Activated T-cell treated with anti-CD3 and anti-CD28 coated beads for 24 hours (primary cell): ENCODE data around the gene HLF.
A peak's percentile ranks its signal among the peaks of the same experiment; 100 is the strongest.

Source experiments
- DNase-seq: peaks from one replicate; pipeline ENCODE4 v3.0.0-alpha.2; 2020; ENCODE audit warnings: low read depth

The HLF gene, protein sequence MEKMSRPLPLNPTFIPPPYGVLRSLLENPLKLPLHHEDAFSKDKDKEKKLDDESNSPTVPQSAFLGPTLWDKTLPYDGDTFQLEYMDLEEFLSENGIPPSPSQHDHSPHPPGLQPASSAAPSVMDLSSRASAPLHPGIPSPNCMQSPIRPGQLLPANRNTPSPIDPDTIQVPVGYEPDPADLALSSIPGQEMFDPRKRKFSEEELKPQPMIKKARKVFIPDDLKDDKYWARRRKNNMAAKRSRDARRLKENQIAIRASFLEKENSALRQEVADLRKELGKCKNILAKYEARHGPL

DNA sequence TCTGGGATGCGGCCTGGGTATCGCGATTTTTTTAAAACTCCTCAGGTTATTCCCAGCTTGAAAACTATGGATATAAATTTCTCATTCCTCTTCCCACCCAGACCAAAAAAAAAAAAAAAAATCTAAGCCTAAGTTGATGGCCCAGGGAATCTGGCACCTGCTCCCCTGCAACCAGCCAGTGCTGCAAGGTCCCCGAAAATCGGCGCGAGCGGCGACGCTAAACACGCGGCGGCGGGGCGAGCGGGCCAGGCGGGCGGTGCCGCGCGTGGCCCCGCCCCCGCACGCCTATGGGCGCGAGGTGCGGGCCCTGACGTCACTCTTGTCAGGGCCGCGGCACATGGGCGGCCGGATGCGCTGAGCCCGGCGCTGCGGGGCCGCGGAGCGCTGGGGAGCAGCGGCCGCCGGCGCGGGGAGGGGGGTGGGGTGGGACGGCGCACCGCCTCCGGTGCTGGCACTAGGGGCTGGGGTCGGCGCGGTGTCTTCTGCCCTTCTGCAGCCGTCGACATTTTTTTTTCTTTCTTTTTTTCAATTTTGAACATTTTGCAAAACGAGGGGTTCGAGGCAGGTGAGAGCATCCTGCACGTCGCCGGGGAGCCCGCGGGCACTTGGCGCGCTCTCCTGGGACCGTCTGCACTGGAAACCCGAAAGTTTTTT, at the start of gene HLF:
Gene HLF (plus strand): TSS at position 316 of the 654 bp plus-strand sequence. CDS start 525 bp downstream, outside the sequence.
- DNase-seq, result peak; percentile 63

DNA sequence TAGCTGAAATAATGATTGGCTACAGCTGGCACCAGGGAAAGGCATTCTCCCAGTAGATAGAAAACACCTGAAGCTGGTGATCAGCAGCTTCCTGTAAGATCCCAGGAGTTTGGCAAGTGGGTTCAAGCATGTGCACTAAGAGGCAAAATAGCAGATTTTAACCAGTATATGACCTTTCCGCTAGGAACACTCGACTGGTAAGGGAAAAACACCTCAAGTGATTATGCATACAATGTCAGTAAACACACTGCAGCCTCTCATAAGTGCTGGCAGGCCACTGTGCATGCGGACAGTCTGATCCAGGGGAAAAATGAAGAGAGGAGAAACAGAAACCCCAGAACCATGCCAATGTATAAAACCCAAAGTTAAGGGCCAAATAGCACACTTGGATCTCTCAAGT, 49.0 kb upstream of the HLF start:
- DNase-seq, result no peak

DNA sequence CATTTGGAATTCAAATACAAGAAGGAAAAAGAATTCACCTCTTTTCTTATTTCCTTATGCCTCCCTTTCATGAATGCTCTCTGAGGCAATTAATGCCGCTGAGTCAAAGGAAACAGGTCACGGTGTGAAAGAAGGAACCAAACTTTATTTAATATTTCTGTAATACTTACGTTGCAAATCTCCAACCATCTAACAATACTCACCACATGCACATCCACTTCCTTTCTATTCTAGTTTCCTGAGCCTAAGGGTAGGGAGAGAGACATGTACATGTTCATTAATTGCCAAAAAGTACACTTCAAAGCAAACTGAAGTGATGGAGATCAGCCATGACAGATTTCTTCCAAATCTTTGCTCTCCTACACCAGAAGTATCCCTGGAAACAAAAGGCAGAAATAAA, 47.9 kb upstream of the HLF start:
- no peak for DNase-seq

DNA sequence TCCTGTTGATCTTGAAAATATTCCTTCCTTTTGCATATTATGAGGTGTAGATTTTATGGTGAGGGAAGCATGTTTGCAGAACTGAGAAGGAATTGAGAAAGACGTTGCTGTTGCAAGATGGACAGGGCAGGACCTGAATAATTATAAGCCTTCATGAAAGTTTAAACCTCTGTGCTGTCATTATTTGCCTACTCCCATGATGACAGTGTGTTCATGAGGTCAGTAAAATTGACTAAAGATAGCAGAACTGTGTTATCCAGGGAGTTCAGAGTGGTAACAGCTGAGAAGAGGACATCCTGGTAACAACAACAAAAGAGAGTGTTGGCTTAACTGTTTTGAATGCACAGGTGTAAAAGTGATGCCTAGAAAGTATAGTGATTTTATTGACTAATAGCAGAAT, 45.3 kb upstream of the HLF start:
- DNase-seq, result no peak

DNA sequence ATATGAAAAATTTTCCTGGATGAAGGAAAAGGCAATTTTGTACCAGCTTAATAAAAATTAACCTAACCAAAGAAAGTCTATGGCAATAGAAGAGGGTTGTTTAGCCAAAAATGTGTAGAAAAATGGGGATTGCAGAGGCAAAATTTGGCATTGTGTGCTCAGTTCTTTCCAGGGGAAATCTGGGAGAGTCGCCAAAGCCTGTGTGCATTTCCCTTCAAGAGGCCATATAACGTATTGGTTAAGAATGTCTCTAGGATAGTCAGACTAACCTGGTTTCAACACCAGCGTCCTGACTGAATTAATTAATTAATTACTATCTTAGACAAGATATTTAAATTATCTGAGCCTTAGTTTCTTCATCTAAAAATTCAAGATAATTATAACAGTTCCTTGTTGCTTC, 44.8 kb upstream of the HLF start:
- no peak for DNase-seq

DNA sequence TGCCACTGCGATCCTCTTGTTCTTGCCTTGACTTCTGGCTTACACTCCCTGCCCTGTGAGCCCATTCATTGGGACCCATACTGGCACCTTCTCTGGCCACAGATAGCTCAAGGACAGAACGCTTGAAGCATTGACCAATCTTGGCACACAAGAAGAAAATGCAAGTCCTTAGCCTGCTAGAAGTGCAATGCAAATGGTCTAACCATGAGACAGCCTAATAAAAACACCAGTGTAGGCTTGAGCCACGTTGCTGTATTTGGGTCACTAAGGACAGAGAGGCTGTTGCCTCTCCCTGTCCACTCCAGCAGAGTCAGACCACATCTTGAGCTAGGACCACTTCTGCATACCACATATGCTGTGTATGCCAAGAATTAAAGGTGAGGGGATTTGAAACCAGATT, 41.2 kb upstream of the HLF start:
- DNase-seq, result no peak

DNA sequence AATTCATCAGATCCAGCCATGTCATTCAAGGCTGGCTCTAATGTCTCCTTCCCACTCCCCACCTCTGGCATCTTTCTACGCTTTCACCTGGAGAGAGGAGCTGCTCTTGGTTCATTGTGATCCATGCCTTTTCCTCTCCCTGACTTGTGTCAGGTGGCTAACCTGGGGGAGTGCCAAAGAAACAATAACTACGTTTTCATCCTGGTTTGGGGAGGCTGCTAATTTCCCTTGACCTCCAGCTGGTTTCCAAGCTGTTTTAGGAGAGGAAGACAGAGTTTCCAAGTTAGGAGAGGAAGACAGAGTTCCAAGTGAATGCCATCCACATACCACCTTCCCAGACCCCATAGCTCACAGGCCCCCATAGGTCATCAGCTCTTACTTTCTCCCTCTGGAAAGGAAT, 40.0 kb upstream of the HLF start:
- DNase-seq, result no peak

DNA sequence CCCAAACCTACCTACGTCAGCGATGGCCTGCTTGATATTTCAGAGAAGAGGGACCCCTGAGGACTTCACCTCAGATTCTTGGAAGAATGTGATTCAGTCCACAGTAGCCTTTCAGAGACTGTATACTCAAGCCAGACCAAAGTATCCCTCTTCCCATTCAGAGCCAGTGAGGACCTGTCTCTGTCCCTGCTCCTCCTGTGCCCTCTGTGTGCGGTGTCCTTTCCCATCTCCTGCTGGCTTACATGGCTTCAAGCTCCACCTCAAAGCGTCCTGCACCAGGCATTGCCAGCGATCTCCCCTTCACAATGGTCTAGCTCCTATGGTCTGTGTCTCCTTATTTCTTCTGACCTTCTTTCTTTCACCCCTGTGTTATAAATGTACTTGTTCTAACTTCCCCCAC, 39.5 kb upstream of the HLF start:
- DNase-seq, result no peak

DNA sequence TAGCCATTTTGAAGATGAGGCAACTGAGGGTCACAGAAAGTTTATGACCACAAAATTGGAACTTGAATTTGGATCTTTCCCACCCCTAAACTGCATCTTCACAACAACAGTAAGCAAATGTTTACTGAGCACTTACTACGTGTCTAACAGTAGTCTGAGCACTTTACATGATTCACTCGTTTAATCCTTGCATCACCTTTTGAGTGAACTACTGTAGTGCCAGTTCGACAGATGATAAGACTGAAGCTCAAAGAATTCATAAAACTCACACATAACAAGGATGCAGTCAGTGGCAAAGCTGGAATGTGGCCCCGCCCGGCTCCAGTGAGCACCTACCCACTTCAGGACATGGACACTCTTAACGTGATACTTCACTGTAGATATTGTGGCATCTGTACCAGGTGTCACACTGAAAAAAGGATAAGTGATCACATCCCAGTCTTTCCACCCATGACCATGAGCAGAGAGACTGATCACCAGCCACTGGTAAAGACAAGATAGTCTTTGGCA, 36.0 kb upstream of the HLF start:
- DNase-seq, result no peak

DNA sequence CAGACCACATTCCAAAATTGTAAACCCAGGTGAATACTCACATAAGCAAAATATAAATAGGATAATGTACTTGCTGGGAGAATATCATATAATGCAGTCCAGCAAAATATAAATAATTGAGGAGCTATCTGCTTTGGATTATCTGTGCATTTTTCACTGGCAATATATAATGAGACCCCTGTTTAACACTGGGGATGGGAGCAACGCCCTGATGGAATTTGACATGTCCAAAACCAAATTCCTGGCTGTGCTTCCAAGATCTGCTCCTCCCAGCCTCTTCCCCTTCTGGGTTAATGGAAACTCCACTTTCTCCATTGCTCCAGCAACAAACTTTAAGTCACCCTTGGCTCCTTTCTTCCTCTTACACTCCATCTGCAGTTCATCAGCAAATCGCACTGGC, 35.5 kb upstream of the HLF start:
- no peak for DNase-seq

DNA sequence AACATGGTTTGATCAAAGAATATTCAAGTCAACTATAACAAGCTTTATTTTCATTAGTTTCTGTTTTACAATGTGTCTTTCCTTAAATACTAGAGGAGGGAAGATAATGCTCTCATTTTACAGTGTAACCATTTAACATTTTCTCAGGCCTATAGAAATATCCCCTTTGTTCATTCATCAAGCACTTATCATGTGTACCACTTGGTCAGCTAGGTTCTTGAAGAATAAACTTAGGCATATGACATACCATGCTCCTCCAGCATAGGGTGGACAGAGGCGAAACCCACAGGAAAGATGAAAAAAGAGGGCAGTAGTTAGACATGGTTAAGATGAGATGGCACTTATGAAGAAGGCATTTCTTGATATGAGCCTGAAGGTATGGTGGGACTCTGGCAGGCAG, 34.0 kb upstream of the HLF start:
- no peak for DNase-seq

DNA sequence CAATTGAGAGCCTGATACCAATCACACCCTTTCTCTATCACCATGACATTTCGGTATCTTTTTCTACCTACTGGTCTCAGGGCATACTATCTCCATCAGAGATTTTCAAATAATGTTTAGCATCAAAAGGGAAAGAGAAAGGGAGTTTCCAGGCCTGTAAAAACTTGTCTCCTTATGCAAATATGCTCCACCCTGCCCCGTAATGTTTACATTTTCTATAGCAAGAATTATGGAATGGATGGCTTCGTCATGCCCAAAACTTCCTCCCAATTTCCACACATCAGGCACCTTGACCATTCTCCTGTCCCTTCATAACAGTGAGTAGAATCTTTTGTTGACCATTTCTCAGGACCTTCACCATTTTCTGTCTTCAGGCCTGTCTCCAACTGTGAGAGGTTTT, 30.9 kb upstream of the HLF start:
- DNase-seq, result no peak

DNA sequence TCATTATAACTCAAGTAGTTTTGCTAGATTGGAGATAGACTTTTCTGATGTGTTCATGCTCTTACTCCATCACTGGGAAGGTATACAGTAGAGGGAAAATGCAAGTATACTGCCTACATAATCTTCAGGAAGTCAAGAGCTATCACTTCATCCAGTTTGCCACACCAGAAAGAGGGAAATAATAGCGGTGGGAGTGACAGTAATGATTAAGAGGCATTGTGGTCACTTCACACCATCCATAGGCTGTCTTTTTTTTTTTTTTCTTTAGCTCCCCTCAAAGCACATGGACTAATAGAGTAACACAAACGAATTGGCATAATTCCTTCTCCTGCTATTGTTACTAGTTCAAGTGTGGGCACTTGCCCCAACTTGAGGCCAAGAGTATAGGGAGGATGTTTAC, 28.4 kb upstream of the HLF start:
- DNase-seq, result no peak

DNA sequence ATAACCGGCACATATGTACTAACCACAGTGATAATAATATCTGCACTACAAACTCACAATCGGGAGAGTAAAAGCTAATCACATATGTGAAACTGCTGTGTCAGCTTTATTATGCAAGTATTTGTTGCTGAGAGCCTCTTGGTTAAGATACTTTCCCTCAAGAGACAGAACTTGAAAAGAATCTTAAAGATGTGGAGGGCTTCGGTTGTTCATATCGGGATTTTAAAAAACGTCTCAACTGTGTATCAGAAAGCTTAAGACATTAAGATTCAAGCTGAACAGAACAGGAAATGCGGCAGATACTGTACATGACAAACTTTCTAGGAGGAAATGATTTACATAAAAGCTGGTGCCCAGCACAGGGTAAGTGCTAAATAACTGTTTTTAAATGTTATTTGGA, 27.5 kb upstream of the HLF start:
- DNase-seq, result no peak

DNA sequence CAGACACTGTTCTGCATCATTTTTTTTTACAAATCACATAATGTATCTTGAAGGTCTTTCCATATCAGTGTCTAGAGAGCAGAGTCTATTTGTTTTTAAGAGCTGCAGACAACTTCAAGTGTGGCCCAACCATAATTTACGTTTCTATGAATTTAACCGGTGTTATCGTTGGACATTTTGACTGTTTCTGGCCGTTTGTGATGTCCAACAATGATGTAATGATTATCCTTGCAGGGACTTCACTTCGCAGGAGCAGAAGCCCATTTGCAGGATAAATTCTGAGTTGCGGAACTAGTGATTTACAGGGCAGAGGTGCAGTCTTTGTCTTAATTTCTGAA, 26.9 kb upstream of the HLF start:
- DNase-seq, result no peak

DNA sequence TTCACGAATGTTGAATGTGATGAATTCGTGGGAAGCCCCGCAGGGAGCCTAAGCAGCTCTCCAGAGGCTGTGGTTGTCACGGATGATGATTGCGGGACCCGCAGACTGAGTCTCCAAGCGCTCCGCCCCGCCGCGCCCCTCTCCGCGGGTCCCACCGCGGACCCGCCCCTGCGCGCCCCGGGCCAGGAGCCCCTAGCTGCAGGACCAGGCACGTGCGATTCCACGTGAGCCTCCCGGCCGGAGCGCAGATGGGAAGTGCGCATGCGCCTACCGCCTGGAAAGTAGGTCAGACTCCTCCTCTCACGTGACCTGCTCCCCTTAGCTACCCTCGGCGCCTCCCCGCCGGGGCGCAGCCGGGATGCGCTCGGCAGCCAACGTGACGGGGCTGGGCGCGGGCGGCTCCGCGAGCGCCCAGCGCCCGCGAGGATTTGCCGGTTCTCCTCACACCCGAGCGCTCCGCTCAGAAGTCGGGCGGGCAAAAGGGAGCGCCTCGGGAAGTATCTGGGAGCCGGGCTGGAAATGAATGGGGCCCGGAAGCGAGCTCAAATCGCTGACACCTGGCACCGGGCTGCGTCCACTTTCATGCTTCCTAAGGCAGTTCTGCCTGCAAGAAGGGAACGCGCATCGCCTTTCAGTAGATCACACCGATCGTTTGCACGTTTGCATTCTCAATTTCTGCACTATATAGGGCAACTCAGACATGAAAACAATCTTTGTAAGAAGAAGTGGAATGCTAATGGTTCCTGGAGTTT, 26.4 kb upstream of the HLF start:
- peak; percentile 84 for DNase-seq

DNA sequence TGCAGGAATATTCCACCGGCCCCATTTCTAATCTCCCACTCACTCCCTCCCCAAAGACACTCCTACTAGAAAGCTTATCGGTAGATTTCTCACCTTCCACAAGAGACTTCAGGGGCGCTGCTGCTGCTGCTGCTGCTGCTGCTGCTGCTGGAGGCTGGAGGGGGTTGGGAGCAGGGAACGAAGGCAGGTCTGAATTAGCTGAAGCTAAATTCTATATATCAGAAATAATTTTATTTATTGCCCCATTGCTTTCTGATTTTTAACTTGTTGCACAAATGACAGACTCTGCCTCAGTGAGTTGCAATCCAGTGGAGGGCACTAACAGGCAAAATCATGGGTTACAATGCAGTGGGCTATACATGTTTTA, 25.8 kb upstream of the HLF start:
- no peak for DNase-seq

DNA sequence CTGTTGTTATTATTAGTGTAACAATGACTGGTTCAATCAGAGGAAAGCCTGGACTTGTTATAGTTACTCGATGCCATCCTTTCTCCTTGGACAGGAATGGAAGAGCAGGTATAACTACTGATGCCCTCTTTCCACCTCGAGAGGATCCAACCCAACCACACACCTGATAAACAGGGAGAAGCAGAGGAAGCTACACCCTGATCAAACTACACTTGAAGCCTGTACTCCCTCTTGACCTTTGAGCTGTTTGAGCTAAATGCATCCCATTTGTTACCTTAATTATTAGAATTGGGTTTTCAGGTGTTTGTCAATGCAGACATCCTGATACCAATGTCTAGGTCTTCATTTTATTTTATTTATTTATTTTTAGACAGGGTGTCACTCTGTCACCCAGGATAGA, 23.7 kb upstream of the HLF start:
- DNase-seq, result no peak

DNA sequence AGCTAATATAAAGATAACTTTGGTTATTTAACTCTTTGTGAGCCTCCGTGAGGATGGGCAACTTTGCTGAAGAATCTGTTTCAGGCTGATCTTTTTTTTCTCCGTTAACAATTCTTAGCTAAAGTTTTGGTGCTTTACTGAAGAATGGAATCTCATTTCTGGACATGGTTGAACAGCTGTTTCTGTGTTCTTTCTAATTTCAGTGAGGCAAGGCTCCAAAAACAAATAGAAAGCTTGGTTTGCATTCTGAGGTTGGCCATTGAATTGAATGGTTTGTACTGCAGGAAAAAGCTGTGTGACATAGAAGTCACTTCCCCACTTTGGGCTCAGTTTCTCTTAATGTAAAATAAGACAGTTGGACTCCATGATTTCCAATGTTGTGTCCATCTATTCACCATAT, 22.3 kb upstream of the HLF start:
- no peak for DNase-seq

DNA sequence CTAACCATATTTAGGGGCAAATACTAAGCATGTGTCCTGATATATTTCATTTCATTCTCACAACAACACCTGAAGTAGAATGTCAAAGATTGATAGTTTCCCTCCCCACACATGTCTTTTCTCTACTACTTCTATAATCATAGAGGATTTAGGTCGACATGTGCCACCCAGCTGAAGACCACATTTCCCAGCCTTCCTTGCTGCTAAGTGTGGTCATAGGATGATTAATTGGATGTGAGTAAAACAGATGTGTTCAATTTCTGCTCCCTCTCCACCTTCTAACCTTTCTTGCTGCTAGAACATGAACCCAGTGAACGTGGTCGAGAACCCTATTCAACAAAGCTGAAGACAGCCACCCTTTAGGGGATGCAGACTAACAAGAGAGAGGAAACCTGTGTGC, 18.8 kb upstream of the HLF start:
- no peak for DNase-seq

DNA sequence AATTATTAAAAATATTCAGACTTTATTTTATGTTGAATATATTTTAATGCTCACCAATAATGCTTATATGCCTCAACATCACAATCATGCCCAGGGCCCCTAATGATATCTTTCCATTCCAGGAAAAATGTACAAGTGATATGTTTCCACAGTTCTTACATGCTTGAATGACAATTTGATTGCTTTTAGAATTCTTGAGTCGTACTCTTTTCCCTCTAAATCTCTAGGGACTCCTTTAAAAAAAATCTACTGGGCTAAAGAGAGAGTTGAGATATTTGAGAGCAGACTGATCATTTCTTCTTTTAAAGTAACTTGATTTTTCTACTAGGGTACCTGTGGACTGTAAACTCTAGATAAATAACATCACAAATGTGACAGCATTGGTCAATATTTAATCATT, 18.2 kb upstream of the HLF start:
- DNase-seq, result no peak

DNA sequence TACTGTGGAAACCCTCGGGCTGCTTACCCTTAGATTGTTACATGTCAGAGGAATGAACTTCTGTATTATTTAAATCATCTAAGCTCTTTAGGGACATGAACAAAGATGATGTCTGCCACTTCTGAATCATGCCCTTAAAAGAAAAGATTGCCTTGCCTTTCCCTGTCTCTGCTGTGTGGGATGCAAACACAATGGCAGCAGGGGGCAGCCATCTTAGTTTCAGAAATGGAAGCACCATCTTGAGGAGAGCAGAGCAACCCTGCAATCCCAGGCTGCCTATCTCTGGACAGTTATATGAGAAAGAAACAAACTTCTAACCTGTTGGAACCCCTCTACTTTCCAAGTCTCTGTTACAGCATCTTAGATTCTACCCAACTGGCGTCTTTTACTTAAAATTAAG, 16.7 kb upstream of the HLF start:
- no peak for DNase-seq

DNA sequence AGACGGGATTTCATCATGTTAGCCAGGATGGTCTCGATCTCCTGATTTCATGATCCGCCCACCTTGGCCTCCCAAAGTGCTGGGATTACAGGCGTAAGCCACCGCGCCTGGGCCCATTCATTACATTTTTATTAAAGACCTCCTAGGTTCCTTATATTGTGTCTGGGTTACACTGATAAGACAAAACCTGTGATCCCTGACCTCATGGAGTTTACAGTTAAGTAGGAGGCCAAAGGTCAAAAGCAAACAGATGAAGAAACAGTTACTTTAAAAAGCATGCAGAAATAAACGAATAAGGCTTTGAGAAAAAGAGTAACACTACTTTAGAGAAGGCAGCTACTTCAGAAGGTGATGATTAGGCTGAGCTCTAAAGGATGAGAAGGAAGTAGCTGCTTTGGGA, 14.9 kb upstream of the HLF start:
- DNase-seq, result no peak

DNA sequence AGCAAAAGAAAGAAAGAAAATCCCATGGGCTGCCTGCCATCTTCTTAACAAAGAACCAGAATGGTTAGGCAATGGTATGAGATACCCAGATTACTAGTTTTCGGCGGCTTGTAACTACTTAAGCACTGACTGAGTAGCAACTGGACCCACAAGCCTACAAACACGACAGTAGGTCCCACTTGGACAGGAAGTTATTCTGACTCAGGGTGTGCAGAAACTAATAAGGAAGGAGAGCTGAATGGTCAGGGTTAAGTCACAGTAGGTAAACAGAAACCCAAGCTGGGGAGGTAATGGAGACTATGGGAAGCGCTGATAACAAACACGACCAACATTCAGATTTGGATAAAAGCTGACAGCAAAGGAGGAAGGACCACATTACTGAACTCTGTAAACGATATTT, 10.4 kb upstream of the HLF start:
- DNase-seq, result no peak
